Stimulated activated CD4-positive, alpha-beta T cell treated with anti-CD3 and anti-CD28 coated beads, TNF-alpha, amount 100 ng/mL, for 1 hour (primary cell): ENCODE measurements around the gene TULP4.
"Not testable (repeated sequence)": the region's sequence is repeated elsewhere in the genome, so short reads cannot be mapped to it uniquely, and the experiment has no call there.

ENCODE experiments used
- DNase-seq, 3 donors: peaks; one replicate each; pipeline ENCODE4 v3.0.0-alpha.2; 2020; ENCODE audit warnings: low read depth in 3 of 3, low spot score in 1 of 3

The TULP4 gene

DNA sequence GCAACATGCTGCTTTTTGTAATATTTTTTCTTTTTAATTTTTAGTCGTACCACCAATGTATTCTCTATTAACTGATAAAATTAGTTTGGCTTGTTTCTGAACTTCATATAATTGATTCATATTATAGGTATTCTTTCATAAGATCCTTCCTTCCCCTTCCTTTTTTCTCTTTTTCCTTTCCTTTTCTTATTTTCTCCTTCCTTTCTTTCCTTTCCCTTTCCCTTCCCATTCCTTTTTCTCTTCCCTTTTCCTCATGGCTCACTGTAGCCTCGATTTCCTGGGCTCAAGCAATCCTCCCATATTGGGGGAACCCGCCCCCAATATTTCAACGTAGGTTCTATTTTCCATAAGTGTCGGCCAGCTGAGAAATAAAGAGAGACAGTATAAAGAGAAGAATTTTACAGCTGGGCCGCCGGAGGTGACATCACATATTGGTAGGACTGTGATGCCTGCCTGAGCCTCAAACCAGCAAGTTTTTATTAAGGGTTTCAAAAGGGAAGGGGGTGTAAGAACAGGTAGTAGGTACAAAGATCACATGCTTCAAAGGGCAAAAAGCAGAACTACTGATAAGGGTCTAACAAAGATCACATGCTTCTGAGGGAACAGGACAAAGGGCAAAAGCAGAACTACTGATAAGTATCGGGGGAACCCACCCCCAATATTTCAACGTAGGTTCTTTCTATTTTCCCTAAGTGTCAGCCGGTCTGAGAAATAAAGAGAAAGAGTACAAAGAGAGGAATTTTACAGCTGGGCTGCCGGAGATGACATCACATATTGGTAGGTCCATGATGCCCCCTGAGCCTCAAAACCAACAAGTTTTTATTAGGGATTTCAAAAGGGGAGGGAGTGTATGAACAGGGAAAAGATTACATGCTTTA is 16.1 kb upstream of the TULP4 start:
- DNase-seq, result not testable (repeated sequence)

DNA sequence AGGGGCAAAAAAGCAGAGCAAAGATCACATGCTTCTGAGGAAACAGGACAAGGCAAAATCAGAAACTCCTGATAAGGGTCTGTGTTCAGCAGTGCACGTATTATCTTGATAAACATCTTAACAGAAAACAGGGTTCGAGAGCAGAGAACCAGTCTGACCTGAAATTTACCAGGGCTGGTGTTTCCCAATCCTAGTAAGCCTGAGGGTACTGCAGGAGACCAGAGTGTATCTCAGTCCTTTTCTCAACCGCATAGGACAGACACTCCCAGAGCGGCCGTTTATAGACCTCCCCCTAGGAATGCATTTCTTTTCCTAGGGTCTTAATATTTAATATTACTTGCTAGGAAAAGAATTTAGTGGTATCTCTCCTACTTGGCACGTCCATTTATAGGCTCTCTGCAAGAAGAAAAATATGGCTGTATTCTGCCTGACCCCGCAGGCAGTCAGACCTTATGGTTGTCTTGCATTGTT is 15.4 kb upstream of the TULP4 start:
- DNase-seq, result not testable (repeated sequence)

- not testable (repeated sequence) for DNase-seq
These were observed 14.6 kb upstream of the TULP4 start for GRCh38 chr6:158297657-158298056.

- DNase-seq, result not testable (repeated sequence)
These were observed 11.7 kb upstream of the TULP4 start for GRCh38 chr6:158300306-158301143.

- not testable (repeated sequence) for DNase-seq
These were observed 10.7 kb upstream of the TULP4 start for GRCh38 chr6:158301561-158301960.

DNA sequence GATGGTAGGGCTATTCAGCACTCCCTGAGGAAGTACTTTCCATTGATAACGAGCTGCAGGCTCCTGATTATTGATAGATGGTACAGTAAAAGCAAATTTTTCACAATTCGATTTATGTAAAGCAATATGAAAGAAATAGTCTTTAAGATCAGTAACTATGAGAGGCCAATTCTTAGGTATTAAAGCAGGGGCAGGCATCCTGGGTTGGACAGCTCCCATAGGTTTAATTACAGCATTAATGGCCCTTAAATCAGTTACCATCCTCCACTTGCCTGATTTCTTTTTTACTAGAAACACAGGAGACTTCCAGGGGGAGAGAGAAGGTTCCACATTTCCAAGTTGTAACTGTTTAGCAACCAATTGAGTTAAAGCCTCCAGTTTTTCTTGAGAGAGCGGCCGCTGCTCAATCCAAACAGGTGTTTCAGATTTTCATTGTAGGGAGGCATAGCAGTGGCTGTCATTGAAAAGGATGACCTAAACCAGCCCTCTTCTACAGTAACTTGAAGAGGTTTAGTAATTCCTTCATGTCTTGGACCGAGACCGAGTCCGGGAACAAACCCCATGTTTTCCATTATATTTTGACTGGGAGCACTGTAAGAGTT is 10.0 kb upstream of the TULP4 start:
- not testable (repeated sequence) for DNase-seq

- no peak for DNase-seq
These were observed 9.0 kb upstream of the TULP4 start for GRCh38 chr6:158303210-158303731.

- no peak for DNase-seq
These were observed 8.0 kb upstream of the TULP4 start for GRCh38 chr6:158304254-158304653.

GRCh38 chr6:158309814-158310213 is 2.5 kb upstream of the TULP4 start:
- no peak for DNase-seq

GRCh38 chr6:158311193-158311592 is 1.1 kb upstream of the TULP4 start:
- DNase-seq, result no peak

DNA sequence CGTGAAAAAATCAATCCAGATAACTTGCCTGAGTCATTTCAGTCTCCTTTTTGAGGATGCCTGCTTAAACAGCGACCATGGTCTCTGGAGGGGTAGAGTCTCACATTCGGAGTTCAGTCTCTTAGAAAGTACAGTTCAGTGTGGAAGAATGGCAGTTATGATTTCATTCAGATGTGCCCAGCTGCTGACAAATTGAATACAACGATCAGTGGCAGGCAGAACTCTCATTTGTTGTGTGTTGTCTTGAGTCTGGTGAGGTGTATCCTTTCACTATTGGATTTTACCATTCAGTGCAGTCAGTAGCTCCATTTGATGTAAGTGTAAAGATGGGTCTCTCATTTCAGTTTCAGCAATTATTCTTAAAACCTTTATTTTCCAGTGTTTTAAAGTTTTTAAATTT is 639 bp upstream of the TULP4 start:
- no peak for DNase-seq

- no peak for DNase-seq
These were observed 570 bp downstream of the TULP4 start for GRCh38 chr6:158312672-158313397.

DNA sequence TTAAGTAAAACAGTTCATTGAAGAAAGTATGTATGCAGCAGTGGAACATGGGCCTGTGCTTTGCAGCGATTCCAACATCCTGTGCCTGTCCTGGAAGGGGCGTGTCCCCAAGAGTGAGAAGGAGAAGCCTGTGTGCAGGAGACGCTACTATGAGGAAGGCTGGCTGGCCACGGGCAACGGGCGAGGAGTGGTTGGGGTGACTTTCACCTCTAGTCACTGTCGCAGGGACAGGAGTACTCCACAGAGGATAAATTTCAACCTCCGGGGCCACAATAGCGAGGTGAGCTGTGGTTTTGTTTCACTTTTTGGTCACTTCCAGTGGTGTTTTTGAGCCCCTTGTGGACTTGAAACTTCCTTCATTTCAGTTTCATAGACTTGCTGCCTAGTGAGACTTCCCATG is 1.7 kb downstream of the TULP4 start:
- no peak for DNase-seq

DNA sequence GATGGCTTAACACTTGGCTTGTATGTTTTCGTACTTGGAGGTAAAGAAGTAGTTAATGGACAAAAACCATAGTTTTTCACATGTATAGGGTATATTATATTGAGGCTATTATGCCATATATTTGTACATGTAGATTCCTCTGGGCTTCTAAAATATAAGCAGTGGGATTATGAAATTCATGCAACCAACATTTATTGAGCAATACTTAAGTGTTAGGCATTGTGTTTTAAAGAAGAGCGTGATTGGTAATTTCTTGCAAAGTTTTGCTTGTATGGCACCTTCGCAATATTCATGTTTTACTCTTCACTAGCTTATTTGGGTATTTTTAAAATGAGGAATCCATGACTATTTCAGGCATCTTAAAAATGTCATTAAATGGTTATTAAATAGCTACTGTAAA is 2.5 kb downstream of the TULP4 start:
- DNase-seq, result no peak

DNA sequence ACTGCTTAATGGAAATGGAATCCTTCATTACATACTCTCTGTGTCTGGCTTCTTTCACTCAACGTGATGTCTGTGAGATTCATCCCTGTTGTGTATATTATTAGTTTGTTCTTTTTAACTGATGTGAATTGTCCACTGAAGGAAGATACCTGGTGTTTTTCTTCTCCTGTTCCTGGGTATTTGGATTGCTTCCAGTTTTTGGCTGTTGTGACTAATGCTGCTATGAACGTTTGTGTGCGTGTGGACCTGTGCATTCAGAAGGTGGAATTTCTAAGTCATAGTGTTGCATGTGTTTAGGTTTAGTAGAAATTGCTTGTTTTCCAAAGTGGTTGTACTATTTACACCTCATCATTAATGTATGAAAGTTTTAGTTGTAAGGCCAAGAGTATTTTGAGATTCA is 3.8 kb downstream of the TULP4 start:
- DNase-seq, result no peak

GRCh38 chr6:158321960-158322359 is 9.7 kb downstream of the TULP4 start:
- no peak for DNase-seq

DNA sequence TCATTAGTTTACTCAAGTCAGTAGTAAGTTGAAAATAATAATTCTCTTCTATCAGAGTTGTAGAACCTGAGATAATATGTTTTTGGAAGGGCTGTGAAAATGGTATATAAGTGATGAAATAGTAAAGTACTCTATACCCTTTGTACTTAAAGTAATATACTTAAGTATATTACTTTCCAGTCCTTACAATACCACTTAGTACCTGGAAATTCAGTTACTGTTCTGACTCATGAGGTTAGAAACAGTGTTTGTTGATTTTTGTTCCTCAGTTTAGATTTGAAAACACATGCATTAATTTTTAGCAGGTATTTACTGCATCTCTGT is 10.1 kb downstream of the TULP4 start:
- no peak for DNase-seq

DNA sequence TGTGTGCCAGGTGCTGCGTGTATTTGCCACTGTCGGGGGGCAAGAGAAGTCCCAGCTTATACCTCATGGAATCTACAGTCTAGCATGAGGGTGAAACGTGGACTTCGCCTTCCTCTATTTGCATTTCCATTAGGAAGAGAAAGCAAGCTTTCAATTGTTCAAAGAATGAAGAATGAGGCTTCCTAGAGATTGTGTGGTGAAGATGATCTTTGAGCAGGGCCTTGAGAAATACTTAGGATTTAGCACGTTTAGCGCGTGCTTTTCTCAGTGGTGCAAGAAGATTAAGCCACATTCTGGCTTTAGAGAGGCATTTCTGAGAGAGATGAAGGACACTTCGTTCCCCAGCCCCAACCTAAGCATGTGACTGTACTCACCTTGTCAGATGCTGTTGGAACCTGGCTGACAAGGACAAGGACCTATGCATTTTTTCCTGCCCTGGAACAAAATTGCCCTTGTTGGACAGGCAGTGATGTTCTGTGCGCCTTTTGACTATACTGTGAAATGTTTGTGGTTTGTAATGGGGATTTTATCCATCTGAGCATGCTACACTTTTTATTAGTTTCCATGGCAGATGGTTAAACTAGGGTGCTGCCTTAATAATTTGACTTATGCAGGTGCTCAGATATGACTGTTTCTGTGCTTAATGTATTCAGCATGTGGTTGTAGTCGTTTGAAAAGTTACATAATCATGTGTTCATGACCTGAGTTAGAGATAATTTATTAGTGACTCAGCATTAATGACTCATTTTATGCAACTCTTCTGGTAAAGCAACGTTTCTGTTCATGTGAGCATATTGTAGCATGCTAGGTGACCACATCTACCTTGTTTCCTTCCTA is 10.7 kb downstream of the TULP4 start:
- DNase-seq, result no peak

DNA sequence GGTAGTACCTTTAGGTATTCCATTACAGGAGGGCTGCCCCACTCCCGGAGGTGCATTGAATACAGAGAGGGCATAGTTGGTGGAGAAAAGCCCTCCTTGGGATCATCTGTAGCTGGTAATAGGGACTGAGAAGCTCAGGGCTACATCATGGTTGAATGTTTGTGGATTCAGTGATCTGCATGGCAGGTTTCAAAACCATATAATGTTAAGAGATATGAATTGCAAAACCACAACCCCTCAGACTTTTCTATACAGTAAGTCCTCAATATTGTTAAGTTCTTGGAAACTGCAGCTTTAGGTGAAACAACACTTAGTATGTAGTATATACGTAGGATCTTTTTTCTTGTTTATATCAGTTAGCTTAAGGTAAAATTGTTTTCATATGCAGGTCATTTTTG is 11.3 kb downstream of the TULP4 start:
- DNase-seq, result no peak

DNA sequence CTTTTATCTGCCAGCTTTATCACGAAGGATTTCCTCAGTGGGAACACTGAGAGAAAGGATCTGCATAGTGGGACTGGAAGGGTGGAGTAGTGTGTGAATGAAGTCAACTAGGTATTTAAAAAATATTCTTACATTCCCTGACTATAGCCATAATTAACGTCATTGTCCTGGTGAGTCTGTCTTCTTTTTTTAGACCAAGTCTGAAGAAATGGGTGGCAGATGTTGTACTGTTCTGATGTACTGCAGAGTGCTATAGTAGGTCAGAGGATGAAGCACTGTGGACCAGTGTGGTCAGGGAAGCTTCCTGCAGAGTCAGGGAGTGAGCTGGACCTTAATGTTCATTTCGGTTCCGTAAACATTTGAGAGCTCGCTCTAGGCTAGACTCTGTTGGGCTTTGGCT is 11.9 kb downstream of the TULP4 start:
- DNase-seq, result no peak
